IMR-90 (cell line): ENCODE results near the gene NFIA.

Source experiments
- CHD1 ChIP-seq: IDR thresholded peaks from 2 replicates; pipeline ENCODE4 v1.6.1; 2012; ENCODE audit warnings: low read depth, low read length, improper control_type of control experiment
- CTCF ChIP-seq: conservative IDR thresholded peaks from 2 replicates; pipeline ENCODE4 v1.5.1; 2012; ENCODE audit warnings: mild to moderate bottlenecking, low read depth, low read length, improper control_type of control experiment
- RCOR1 ChIP-seq: IDR thresholded peaks from 2 replicates; pipeline ENCODE4 v1.6.1; 2012; ENCODE audit warnings: mild to moderate bottlenecking, low read length, improper control_type of control experiment; ENCODE audit not compliant: insufficient replicate concordance
- SMC3 ChIP-seq: fragments of 150-350 bp; IDR thresholded peaks from 2 replicates; pipeline ENCODE4 v1.6.1; 2016; ENCODE audit warnings: low read depth, mild to moderate bottlenecking, antibody characterized with exemption, low read length, moderate library complexity
- TF ChIP-seq, protein P1 (sequence below): fragments of 150-350 bp; IDR thresholded peaks from 2 replicates; pipeline ENCODE4 v1.6.1; 2017; ENCODE audit warnings: mild to moderate bottlenecking, antibody characterized with exemption, low read length, low read depth

GRCh38 chr1:61374156-61374555 is 291.8 kb downstream of the NFIA start:
- no peak for TF ChIP-seq CTCF
- TF ChIP-seq CHD1, result no peak
- TF ChIP-seq RCOR1, result no peak
- TF ChIP-seq, protein P1, sequence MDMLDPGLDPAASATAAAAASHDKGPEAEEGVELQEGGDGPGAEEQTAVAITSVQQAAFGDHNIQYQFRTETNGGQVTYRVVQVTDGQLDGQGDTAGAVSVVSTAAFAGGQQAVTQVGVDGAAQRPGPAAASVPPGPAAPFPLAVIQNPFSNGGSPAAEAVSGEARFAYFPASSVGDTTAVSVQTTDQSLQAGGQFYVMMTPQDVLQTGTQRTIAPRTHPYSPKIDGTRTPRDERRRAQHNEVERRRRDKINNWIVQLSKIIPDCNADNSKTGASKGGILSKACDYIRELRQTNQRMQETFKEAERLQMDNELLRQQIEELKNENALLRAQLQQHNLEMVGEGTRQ, result no peak
- TF ChIP-seq SMC3, result no peak
